Spleen (tissue), 11 donors: ENCODE results near the gene SMO. TPM values are rescaled to one million over a fixed set of nuclear protein-coding genes. Genes with fewer than 3 reads are reported as not detected.
"Not testable (repeated sequence)": the region's sequence is repeated elsewhere in the genome, so short reads cannot be mapped to it uniquely, and the experiment has no call there.

ENCODE experiments used
- DNase-seq: peaks from one replicate; pipeline ENCODE4 v3.0.0-alpha.2; 2020
- H3K27ac ChIP-seq, 8 donors: fragments of 200-600 bp; sonication (generic) in 7 of 8; 1 replicate in 4 of 8; 2 replicates in 4 of 8; pipeline versions ENCODE4 v1.5.0 to v1.8.0; 2016 to 2021; ENCODE audit warnings: inconsistent platforms in 4 of 8, mild to moderate bottlenecking in 4 of 8, moderate library complexity in 1 of 8
- H3K27me3 ChIP-seq, 7 donors: fragments of 200-600 bp; sonication (generic) in 6 of 7; replicated peaks in 1 of 7; 1 replicate in 4 of 7; 2 replicates in 3 of 7; pipeline versions ENCODE4 v1.5.0 to v1.8.0; 2016 to 2021; ENCODE audit warnings: inconsistent platforms in 3 of 7, mild to moderate bottlenecking in 1 of 7
- H3K36me3 ChIP-seq, 6 donors: fragments of 200-600 bp; sonication (generic) in 5 of 6; 1 replicate in 4 of 6; 2 replicates in 2 of 6; pipeline versions ENCODE4 v1.5.0 to v1.8.0; 2016 to 2021; ENCODE audit warnings: inconsistent platforms in 2 of 6
- H3K4me1 ChIP-seq, 6 donors: fragments of 200-600 bp; sonication (generic) in 5 of 6; 1 replicate in 3 of 6; 2 replicates in 3 of 6; pipeline versions ENCODE4 v1.5.0 to v1.8.0; 2016 to 2021; ENCODE audit warnings: inconsistent platforms in 3 of 6
- H3K4me3 ChIP-seq, 8 donors: fragments of 200-600 bp; sonication (generic) in 7 of 8; 1 replicate in 4 of 8; 2 replicates in 4 of 8; pipeline versions ENCODE4 v1.5.0 to v1.8.0; 2016 to 2021; ENCODE audit warnings: inconsistent platforms in 4 of 8, mild to moderate bottlenecking in 4 of 8, moderate library complexity in 2 of 8
- H3K9me3 ChIP-seq, 8 donors: fragments of 200-600 bp; sonication (generic) in 7 of 8; 1 replicate in 4 of 8; 2 replicates in 4 of 8; pipeline versions ENCODE4 v1.5.0 to v1.8.0; 2016 to 2021; ENCODE audit warnings: inconsistent platforms in 4 of 8
- POLR2A ChIP-seq, 3 donors: fragments of 450-650 bp; IDR thresholded peaks; one replicate each; pipeline ENCODE4 v1.5.1; 2017; ENCODE audit warnings: antibody characterized with exemption in 3 of 3, mild to moderate bottlenecking in 1 of 3
- POLR2AphosphoS5 ChIP-seq, 3 donors: sonication (generic); formaldehyde crosslinking; IDR thresholded peaks; one replicate each; pipeline ENCODE4 v1.5.1; 2017; ENCODE audit warnings: antibody characterized with exemption in 3 of 3
- WGBS, 5 donors: extraction: QIAGEN DNeasy Blood & Tissue Kit in 3 of 5; methylation state at CpG; one replicate each; pipeline versions ENCODE4 v1.1.5 to v1.1.7; 2013 to 2018; 5-methylcytosine and 5-hydroxymethylcytosine counted together
- intact Hi-C: fragments of 100-400 bp; cut with DNase I; formaldehyde crosslinking; loops from one replicate; pipeline ENCODE4 v1.15.0; 2023; ENCODE audit warnings: low total_unique reads
- polyA plus RNA-seq, 3 donors: library from polyadenylated mRNA; stranded (reverse); fragments of 200-250 nt; gene quantifications; one replicate each; pipeline ENCODE4 v1.2.1, GENCODE V29; 2013
- total RNA-seq, 7 donors: library from RNA; depleted of rRNA in 3 of 7; stranded (reverse); fragments of >200 nt in 3 of 7; fragmentation: NEBNext Ultra II Directional in 4 of 7; extraction: Animal tissue kit (Norgen Biotek cat#: 25700) in 4 of 7; gene quantifications; one replicate each; pipeline versions ENCODE4 v1.1.0 to v1.2.1, GENCODE V29; 2016 to 2021
- TF ChIP-seq, protein P1 (sequence below), 11 experiments: fragments of 200-600 bp in 7 of 11; fragments of 450-650 bp in 4 of 11; sonication (generic) in 4 of 11; IDR thresholded peaks in 8 of 11; conservative IDR thresholded peaks in 3 of 11; 1 replicate in 7 of 11; 2 replicates in 4 of 11; pipeline versions ENCODE4 v1.4.0 to v1.8.0; 2016 to 2021; ENCODE audit warnings: antibody characterized with exemption in 11 of 11, inconsistent platforms in 4 of 11, mild to moderate bottlenecking in 1 of 11
- donor health status: healthy with polysubstance abuse.
- donor health status: DM: no; HTN: no; CAD: no; lungs with moderate emphysema.
- donor health status: DM: no; HTN: no; CAD: no.
- donor health status: Bipolar disorder and iron deficiency.
- donor health status: healthy.
- donor health status: DM: no; HTN: no; CAD: no.
- donor health status: DM: yes; HTN: yes; CAD: no.

The SMO gene
- total and polyA plus RNA-seq, 10 donors = 1.4 to 4.7 (median 2.8) TPM

DNA sequence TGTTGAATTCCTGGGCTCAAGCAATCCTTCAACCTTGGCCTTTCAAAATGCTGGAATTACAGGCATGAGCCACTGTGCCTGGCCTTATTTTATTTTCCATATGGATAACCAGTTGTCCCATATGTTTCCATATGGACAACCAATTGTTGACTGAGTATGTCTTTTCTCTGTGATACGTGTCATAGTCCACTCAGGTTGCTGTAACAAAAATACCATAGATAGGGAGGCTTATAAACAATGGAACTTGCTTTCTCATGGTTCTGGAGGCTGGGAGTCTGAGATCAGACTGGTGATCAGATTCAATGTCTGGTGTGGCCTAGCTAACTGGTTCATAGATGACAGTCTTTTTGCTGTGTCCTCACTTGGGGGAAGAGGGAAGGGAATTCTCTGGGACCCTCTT, 55.8 kb downstream of the SMO start:
- no peak for DNase-seq
- Histone ChIP-seq H3K4me1 (no peaks in the 10 kb centered on the region), H3K36me3 (peaks cover 0 to 4% (median 0%) of the 10 kb centered on the region in 6 donors), H3K27ac (no peak overlapping the region), H3K27me3 (no peaks in the 10 kb centered on the region), H3K4me3 (no peak overlapping the region), H3K9me3 (peaks cover 0 to 5% (median 0%) of the 10 kb centered on the region in 8 donors)
- intact Hi-C loops = no loop called here
- TF ChIP-seq, protein P1, sequence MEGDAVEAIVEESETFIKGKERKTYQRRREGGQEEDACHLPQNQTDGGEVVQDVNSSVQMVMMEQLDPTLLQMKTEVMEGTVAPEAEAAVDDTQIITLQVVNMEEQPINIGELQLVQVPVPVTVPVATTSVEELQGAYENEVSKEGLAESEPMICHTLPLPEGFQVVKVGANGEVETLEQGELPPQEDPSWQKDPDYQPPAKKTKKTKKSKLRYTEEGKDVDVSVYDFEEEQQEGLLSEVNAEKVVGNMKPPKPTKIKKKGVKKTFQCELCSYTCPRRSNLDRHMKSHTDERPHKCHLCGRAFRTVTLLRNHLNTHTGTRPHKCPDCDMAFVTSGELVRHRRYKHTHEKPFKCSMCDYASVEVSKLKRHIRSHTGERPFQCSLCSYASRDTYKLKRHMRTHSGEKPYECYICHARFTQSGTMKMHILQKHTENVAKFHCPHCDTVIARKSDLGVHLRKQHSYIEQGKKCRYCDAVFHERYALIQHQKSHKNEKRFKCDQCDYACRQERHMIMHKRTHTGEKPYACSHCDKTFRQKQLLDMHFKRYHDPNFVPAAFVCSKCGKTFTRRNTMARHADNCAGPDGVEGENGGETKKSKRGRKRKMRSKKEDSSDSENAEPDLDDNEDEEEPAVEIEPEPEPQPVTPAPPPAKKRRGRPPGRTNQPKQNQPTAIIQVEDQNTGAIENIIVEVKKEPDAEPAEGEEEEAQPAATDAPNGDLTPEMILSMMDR (IDR thresholded peaks at IDR 0.05 in 8 of 11, conservative IDR thresholded peaks at IDR 0.05 in 3 of 11) = no peak
- TF ChIP-seq POLR2A (IDR thresholded peaks at IDR 0.05) (no peak), POLR2AphosphoS5 (IDR thresholded peaks at IDR 0.05) (no peak)
- WGBS, 5 donors = 92 to 100% (median 97%) methylated on average over 1 of the region's 1 CpG

DNA sequence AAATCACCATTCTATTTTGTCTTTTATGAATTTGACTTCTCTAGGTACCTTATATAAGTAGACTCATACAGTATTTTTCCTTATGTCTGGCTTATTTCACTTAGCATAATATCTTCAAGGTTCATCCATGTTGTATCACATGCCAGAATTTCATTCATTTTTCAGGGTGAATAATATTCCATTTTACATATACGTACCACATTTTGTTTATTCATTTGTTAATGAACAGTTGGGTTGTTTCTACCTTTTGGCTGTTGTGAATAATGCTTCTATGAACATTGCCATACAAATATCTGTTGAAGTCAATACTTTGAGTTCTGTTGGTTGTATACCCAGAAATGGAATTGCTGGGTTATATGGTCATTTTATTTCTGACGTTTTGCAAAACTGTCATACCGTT, 57.1 kb downstream of the SMO start:
- no peaks in the 10 kb centered on the region for H3K27me3 ChIP-seq
- no peaks in the 10 kb centered on the region for H3K4me1 ChIP-seq
- no peak overlapping the region for H3K27ac ChIP-seq
- H3K9me3 ChIP-seq = peaks cover 0 to 5% (median 0%) of the 10 kb centered on the region in 8 donors
- no peak for DNase-seq
- H3K36me3 ChIP-seq = no peaks in the 10 kb centered on the region
- H3K4me3 ChIP-seq = no peak overlapping the region
- WGBS, 5 donors = 67 to 97% (median 94%) methylated on average over 3 of the region's 3 CpGs
- TF ChIP-seq POLR2AphosphoS5 (IDR thresholded peaks at IDR 0.05) (no peak), POLR2A (IDR thresholded peaks at IDR 0.05) (no peak)
- TF ChIP-seq, protein P1 (IDR thresholded peaks at IDR 0.05 in 8 of 11, conservative IDR thresholded peaks at IDR 0.05 in 3 of 11) = no peak
- intact Hi-C loops = no loop called here

DNA sequence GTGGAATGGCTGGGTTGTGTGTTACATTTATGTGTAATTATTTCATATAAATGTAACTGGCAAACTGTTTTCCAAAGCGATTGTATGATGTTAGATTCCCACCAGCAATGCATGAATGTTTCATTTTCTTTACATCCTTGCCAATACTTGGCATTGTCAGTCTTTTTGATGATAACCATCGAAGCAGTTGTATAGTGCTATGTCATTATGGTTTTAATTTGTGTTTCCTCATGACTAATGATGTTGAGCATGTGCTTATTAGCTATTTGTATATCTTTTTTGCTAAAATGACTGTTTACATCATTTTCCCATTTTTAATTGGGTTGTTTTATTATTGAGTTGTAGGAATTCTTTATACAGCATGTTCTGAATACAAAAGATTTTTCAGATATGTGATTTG, 58.7 kb downstream of the SMO start:
- TF ChIP-seq POLR2AphosphoS5 (IDR thresholded peaks at IDR 0.05) (no peak), POLR2A (IDR thresholded peaks at IDR 0.05) (no peak)
- TF ChIP-seq, protein P1 (IDR thresholded peaks at IDR 0.05 in 8 of 11, conservative IDR thresholded peaks at IDR 0.05 in 3 of 11) = no peak
- no peaks in the 10 kb centered on the region for H3K27me3 ChIP-seq
- H3K9me3 ChIP-seq = peaks cover 0 to 5% (median 0%) of the 10 kb centered on the region in 8 donors
- no peak overlapping the region for H3K27ac ChIP-seq
- H3K4me3 ChIP-seq = no peak overlapping the region
- DNase-seq = no peak
- intact Hi-C loops = no loop called here
- no peaks in the 10 kb centered on the region for H3K4me1 ChIP-seq
- H3K36me3 ChIP-seq = no peaks in the 10 kb centered on the region
- WGBS, 5 donors = 66 to 94% (median 74%) methylated on average over 2 of the region's 2 CpGs

DNA sequence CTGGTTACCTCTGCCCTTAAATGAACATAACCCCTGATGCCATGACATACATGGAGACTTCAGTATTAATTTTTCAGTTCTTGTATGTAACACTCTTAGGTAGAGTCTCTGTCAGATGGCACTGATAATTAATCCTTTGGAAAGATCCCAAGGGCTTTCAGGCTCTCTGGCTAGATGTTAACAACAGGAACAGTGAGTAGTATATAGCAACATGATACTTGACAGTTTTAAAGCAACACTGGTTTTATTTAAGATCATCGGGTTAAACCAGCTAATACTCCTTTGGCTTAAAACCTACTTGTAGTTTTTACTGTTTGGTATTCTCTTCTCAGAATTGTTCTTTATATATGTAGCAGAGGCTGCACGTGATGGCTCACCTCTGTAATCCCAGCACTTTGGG, 63.7 kb downstream of the SMO start:
- H3K36me3 ChIP-seq = no peaks in the 10 kb centered on the region
- no peaks in the 10 kb centered on the region for H3K9me3 ChIP-seq
- DNase-seq = no peak
- no peaks in the 10 kb centered on the region for H3K27me3 ChIP-seq
- no peak overlapping the region for H3K4me3 ChIP-seq
- no peaks in the 10 kb centered on the region for H3K4me1 ChIP-seq
- no peak overlapping the region for H3K27ac ChIP-seq
- intact Hi-C loops = no loop called here
- TF ChIP-seq POLR2AphosphoS5 (IDR thresholded peaks at IDR 0.05) (no peak), POLR2A (IDR thresholded peaks at IDR 0.05) (no peak)
- TF ChIP-seq, protein P1 (IDR thresholded peaks at IDR 0.05 in 8 of 11, conservative IDR thresholded peaks at IDR 0.05 in 3 of 11) = no peak
- 81 to 97% (median 86%) methylated on average over 2 of the region's 2 CpGs for WGBS, 5 donors

DNA sequence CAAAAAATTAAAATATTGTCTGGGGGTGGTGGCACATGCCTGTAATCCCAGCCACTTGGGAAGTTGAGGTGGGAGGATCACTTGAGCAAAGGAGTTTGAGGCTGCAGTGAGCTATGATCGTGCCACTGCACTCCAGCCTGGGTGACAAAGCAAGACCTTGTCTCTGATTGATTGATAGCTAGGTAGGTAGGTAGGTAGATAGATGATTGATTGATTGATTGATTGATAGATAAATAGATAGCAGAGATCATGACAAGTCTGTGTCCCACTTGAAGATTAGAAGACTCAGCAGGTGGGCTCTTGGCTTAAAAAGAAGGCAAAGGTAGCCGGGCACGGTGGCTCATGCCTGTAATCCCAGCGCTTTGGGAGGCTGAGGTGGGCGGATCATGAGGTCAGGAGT, 64.2 kb downstream of the SMO start:
- H3K36me3 ChIP-seq, H3K4me3 ChIP-seq, DNase-seq, H3K9me3 ChIP-seq, H3K27me3 ChIP-seq, H3K27ac ChIP-seq, H3K4me1 ChIP-seq, intact Hi-C loops: not testable (repeated sequence)
- 96 to 98% (median 96%) methylated on average over 5 of the region's 5 CpGs for WGBS, 5 donors
